OCI-LY1 (cell line): ENCODE results near the gene PEX5L.

Experiments used
- EZH2 ChIP-seq: fragments of 200-600 bp; sonication (generic), shearing (Covaris generic); IDR thresholded peaks from 2 replicates; pipeline ENCODE4 v1.8.0; 2017; ENCODE audit warnings: borderline replicate concordance, mixed run types, mild to moderate bottlenecking, antibody characterized with exemption, low read length, moderate library complexity, mixed read lengths
- TF ChIP-seq, protein P1 (sequence below): fragments of 200-600 bp; sonication (generic), shearing (Covaris generic); IDR thresholded peaks from 2 replicates; pipeline ENCODE4 v1.5.1; 2017; ENCODE audit warnings: mild to moderate bottlenecking, antibody characterized with exemption, low read length, moderate library complexity, mixed read lengths

DNA sequence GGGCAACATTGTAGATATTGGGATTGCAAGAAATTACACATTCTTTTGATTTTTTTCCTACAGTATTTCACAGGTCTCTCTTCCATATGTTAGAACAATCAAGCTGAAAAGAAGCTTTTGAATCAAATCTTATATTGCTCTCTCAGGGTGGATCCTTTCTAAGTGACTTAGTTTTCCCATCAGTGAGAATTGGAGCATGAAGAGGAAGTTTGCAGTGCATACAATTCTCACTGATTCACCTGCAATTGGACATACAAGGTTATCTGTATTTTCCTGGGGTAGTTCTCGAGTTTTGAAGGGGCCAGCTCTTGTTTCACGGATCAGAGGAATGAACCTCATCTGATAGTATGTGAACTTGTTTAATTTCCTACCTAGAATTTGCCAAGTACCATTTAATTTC, 150.8 kb downstream of the PEX5L start:
- TF ChIP-seq, protein P1, sequence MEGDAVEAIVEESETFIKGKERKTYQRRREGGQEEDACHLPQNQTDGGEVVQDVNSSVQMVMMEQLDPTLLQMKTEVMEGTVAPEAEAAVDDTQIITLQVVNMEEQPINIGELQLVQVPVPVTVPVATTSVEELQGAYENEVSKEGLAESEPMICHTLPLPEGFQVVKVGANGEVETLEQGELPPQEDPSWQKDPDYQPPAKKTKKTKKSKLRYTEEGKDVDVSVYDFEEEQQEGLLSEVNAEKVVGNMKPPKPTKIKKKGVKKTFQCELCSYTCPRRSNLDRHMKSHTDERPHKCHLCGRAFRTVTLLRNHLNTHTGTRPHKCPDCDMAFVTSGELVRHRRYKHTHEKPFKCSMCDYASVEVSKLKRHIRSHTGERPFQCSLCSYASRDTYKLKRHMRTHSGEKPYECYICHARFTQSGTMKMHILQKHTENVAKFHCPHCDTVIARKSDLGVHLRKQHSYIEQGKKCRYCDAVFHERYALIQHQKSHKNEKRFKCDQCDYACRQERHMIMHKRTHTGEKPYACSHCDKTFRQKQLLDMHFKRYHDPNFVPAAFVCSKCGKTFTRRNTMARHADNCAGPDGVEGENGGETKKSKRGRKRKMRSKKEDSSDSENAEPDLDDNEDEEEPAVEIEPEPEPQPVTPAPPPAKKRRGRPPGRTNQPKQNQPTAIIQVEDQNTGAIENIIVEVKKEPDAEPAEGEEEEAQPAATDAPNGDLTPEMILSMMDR, result no peak
- no peak for TF ChIP-seq EZH2
